HG02852 (cell line): ENCODE measurements around the gene ADAD2.
A peak's percentile ranks its signal among the peaks of the same experiment; 100 is the strongest.

Experiments used
- ATAC-seq: cut with Tn5 transposase; IDR thresholded peaks from one replicate; pipeline ENCODE4 v1.9.1; 2021; ENCODE audit warnings: mild to moderate bottlenecking, moderate library complexity; ENCODE audit not compliant: unreplicated experiment

Gene ADAD2

DNA sequence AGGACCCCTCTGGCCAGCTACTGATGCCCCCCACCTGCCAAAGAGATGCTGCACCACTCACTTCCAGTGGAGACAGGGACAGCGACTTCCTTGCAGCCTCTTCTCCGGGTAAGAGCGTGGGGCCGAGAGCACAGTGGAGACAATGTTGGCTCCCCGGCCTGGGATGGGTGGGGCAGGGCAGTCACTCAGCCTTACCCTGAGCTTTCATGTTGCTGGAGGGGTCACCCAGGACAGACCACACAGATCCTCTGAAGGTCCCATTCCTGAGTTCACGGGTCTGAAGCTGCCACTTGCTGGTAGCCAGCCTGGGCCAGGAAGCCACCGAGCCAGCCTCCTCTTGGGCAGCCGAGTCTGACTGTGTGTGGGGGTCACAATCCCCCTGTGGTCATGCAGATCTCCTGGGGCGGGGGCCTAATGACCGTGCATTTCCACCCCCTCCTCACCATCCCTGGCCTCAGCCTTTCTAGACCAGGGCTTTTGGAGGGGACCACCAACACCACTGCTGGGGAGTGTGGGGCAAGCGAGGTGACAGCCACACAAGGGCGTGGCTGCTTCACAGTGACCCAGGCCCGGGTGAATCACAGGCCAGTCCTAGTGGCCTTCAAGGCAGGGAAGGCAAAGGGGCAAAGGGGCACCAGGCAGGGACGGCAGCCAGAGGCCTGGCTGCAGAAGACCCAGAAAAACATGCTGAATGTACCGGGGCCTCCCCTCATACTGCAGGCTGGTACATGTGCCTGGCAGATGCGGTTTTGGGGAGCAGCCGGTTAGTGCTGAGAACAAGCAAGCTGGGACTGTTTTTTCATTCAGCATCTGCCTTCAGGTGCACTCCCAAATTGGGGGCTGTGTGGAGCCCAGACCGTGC, 14.5 kb upstream of the ADAD2 start:
- no peak for ATAC-seq

DNA sequence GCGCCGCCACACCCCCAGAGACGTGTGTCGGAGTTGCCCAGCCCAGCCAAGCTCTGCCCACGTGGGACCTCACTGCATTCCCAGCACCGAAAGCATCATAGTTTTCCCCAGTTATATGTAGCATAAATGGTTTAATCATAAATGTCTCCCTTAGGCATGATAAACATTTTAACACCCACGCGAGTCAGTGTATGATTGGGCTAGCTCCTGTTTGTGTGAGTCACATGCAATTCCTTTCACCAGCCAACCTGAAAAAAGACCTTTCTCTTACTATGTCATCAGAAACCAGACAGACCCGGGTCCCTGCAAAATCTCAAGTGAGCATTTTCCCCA, 13.2 kb upstream of the ADAD2 start:
- no peak for ATAC-seq

DNA sequence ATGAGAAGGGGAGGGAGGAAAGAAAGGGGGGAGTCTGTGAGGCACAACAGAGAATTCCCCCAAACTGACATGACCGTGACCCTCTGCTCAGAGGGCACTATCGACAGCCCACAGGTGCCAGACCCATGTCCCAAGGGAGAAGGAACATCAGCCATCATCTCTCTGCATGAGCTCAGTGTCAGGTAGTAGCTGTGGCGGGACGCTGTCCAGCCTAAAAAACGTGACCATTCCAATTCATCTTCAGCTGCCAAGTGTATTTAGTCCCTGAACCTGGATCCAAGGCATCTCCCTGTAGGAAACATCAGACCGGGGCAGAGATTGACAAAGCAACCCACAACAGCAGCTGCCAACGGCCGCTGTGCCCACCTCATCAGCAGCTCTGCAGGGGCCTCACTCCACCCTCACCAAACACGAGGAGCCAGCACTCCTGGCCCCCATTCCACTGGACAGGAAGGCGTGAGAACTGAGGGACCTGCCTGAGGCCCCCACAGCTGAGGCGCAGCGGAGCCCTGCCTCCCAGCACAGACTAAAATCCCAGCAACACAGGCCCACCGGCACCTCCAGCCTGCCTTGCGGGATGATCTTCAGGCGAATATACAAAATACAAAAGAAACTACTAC, 12.7 kb upstream of the ADAD2 start:
- no peak for ATAC-seq

DNA sequence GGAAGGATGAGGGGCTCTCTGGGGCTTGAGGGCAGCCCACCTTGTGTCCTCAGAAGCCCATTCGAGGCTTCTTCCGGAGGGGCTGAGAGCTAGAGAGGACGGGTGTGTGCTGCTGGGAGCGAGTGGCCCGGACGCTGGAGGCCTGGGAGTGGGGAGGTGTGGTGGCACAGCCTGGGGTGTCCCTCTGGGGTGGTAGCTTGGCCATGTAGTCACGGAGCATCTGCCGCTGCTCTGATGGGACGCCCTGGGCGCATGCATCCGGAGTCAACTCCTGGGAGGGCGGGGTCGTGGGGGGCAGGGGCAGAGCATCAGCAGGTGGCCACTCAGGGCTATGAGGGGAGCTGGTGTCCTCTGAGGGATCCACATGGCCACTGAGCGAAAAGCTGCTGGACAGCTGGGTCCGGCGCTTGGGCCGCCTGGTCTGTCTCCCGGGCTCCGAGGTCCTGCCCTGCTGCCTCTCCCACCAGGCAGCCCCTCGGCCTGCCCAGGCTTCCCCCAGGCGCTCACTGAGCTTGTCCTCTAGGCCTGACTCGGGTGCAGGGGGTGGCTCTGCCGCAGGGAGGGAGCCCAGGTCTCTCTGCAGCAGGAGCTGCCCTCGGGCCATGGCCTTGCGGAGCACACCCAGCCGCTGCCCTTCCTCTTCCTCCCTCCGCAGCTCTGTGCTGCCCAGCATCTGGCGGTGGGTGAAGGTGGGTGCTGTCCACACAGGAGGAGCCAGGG, 11.9 kb upstream of the ADAD2 start:
- ATAC-seq = no peak

DNA sequence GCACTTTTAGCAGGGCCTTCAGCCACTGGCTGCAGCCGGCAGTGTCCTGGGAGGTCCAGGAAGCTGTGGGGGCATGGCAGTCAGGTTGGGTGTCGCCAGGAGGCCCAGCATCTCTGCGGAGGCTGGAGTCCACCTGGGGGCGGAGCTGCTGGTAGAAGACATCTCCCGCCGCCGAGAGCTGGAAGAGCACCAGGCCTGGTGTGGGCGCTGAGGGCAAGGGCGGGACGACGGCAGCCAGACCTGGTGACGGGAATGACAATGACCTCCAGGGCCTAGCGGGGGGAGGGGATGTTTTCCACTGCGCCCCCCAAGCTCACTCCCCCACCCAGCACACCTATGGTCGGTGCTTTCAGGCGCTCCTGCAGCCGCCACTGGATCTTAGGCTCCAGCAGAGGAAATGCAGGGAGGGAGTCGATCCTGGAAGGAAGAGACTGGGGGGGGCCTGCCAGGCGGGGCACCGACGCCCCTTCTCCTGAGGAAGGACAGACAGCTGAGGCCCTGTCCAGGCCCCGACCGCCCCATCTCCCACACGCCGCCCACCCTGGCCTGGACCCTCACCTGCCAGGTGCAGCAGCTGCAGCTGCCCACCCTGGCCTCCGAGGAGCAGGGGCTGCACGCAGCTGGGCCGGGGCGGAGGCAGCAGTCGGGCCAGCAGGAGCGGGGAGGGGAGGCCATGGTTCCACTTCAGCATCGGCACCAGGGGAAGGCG, 11.2 kb upstream of the ADAD2 start:
- ATAC-seq = no peak

DNA sequence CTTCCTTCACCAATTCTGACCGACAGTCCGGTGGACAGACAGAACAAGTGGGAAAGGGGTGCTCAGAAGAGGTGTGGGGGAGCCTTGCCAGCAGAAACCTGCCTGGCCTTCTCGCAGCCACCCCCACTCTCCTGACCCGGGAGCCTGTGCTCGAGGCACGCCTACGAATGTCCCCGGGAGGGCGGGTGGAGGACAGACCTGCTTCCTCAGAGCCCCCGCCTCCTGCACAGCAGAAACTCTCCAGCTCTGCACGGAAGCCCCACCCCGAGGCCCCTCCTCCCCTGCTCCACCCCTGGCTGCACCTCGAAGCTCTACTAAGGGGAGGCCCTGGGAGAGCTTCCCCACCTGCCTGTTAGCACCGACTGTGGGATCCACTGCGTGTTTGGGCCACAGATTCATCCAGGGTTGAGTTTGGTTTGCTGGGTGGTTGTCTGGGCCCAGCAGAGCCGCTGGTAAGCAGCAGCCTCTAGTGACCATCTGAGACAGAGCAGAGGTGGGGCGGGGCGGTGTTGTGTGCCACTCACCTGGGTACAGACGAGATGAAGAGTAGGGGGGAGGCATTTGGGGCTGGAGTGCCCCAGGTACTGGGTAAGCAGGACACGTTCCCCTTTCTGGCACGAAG, 10.3 kb upstream of the ADAD2 start:
- no peak for ATAC-seq

DNA sequence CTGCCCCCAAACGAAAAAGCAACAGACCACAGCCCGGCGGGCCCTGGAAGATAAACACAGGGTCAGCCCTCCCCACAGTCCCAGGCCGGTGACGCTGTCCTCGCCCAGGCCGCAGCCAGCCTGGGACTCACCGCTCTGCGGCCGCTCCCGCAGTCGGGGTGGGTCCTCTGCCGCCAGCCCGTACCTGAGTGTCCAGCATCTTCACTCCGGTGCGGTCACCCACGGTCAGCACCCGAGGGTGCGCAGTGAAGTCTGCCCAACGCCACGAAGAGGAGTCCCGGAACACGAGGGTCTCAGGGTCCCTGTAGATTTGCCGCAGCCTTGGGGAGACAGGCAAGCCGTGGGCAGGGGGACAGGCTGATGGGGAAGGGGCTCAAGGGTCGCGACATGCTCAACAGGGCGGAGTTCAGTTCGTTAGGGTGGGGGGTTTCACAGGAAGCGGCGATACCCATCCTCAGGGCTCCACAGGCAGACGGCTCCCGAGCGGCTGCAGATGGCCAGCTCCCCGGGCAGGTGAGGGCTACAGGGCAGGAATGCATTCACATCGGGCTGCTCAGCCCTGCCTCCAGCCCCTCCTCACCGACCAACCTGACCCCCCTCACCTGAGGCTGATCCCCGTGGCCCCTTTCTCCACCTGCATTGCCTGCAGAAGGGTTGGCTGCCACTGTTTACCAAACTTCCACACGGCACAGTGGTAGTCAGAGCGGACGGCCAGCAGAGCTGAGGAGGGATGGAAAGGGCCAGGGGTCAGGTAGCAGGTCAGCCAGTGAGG, 9.6 kb upstream of the ADAD2 start:
- ATAC-seq = no peak

DNA sequence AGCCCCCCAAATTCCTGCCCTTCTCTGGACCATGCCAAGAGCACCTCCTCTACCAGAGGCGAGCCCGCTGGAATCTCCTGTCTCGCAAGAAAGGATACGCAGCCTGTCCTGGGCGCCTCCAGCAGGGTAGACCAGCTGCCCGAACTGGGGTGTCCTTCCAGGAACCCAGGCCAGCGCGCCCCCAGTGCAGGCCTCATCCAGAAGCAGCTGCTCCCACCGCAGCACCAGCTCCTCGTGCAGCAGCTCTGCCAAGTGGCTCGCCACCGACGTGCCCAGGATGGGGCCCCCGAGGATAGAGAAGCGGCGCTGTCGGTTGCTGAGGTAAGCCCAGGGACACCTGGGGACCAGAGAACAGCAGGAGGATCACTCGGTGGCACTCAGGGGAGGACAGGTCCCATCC, 8.9 kb upstream of the ADAD2 start:
- ATAC-seq = no peak

DNA sequence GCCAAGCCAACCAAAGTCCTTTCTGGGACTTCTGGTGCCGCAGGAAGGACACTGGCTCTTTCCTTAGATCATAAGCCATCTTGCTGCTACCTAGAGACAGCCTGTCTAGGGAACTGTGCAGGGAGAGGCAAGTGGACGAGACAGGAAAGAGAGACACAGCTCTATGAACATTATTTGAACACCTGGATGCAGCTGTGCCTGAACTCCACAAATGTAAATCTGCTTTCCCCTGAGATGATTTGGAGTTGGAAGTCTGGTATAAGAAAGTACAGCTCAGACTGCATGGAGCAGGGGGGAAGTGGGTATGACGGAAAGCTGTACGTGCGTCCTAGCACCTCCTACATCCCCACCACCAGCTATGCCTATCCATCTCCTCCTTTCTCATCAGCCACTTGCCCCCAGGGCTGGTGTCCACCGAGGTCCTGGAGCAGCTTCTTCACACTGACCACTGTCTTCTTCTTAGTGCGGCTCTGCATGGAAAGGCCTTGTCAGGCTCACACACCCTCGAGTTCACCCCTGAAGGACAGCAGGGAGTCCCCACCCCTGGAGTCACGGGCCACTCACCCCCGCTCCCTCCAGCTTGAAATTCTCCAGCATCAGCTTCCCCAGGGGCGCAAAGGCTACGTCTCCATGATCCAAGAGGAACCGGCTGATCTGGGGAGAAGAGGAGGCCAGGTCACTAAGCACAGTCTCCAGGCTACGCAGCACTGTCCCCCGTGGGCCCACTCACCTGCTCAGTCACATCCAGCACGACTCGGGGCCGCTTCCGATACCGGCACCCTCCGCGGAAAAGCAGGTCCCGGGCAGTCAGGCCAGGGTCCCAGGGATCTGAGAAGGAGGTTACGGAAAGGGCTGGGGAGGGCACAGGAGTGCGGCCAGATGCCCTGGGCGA, 8.0 kb upstream of the ADAD2 start:
- ATAC-seq = no peak

DNA sequence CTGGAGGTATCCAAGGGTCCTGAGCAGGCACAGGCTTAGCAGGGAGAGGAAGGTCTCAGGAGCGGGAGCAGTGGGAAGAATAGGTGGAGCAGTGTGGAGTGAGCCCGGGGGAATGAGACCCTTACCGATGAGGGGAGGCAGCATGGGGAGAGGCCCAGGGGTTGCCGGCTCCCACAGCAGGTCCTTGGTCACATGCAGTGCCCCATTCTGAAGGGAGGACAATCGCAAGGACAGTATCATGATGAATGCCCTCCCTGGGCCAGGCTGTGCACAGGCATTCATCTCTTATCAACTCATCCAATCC, 7.4 kb upstream of the ADAD2 start:
- ATAC-seq = no peak

DNA sequence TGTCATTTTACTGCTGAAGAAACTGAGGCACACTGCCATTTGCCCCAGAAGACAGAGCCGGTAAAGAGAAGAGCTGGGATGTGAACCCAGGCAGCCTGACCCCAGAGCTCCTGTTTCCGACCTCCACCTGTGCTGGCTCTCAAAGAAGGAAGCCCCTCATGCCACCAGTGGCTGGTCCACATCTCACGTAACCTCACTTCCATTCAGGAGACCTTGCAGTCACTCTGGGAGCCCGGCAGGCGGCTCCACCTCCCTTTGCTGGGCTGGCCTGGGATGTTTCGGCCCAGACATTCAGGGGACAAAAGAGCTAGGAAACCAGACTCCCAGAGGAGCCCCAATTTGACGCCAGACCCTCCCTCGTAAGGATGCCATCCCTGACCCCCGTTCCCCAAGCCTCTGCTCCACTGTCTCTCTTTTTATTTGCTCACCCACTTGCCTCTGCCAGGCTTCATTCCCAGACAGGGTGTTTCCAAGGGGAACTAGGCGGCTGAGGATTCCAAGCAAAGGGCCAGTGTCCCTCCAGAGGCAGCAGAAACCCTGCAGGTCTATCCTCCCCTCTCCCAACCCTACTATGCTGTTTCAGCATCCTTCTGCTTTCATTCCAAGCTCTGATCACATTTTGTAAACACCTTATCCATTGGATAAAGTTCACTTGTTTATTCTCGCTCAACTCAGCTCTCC, 6.9 kb upstream of the ADAD2 start:
- ATAC-seq = no peak

DNA sequence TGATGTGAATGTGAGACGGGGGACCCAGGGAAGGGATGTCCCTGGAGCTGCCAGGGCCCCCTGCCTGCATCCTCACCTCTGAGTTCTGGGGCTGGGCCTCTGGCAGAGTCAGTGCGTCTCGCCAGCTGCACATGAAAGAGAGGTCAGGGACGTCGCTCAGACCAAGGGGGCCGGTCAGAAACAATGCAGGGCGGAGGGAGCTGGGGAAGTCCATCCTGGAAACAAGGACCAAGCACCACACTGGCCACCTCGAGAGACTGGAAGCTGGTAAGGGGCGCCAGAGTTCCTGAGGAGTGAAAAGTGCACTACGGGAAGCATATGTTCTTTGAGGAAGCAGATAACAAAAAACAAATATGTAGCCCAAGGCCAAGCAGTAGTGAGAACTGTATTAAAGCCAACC, 6.2 kb upstream of the ADAD2 start:
- no peak for ATAC-seq

DNA sequence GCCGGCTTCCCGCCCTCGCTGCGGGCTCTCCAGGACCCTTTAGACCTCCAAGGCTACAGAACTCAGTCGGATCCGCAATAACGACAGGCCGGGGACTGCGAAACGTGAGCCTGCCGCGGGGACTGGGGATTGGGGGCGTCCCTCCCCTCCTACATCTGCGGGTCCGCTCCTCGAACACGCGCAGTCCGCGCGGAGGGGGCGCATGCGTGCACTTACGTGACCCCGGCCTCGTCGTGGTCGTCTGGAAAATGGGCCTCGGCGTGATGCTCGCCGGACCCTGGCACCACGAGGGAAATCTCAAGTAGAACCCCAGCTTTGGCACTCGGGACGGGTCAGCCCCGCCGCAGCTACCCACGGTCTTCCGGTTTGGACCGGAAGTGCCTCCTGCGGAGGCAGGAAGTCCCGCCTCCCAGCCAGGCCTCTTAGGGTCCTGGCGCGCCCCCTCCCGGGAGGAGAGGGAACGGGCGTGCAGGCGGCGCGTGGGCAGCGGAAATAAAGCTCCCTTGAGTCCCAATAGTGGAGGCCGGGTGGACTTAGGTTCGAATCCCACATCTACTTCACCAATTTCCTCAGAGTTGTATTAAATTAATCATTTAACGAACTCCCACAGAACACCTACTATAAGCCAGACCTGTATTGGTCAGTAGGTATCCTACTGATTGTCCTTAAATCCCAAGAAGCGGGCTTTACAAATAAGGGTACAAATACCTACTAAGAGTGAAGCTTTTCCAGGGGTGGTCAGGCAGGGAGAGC, 4.1 kb upstream of the ADAD2 start, which contains the start of gene TAF1C:
TAF1C (minus strand) TSS at position 373 of the 753 bp plus-strand sequence. CDS start 2,069 bp downstream, outside the sequence.
- peak; percentile 97 for ATAC-seq

DNA sequence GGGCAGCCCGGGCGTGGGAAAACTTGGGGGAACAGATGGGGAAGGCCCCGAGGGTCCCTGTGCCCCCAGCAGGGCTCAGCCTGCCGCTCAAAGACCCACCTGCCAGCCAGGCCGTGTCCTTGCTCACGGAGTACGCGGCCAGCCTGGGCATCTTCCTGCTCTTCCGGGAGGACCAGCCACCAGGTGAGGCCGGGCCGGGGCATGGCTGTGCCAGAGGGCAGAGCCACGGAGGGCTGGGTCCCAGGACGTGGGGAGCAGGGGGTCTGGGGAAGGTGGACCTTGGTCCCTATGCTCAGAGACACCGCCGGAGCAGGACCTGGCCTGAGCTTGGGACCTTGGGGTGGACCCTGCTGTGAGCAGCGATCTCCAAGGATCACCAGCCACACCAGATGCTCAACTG, 509 bp downstream of the ADAD2 start:
- ATAC-seq = no peak

DNA sequence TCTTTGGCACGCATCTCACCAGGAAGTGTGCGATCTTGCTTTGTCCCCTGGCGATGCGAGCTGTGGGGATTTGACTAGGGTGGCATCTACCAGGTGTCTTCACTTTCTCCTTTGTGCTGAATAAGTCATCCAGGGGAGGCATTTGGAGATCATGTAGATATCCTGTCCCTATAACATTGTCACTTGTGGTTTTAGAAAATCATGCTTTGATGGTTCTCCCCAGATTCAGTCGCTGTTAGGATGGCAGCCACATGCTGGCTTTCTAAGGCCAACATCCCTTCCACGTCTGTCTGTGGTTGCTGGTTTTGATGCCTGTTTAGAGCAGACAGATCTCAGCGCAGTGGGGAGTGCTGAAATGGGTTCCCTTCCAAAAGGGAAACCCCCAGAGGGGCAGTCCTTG, 2.5 kb downstream of the ADAD2 start:
- no peak for ATAC-seq

DNA sequence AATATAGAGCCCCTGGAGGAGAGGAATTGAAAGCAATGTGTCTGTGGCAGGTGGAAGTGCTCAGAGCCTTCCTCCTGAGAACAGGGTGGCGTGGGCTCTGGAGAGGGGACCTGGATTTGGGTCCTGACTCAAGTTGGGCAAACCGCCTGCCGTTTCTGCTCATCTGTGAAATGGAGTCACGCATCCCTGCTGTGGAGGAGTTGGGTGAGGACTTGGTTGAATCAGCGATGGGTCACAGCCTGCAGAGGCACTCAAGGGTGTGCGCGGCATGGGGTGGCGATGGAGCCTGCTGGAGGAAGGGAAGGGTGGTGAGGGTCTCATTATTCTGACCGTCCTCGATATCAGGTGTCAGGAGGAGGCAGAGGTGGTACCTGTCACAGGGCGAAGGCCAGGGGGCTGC, 3.1 kb downstream of the ADAD2 start:
- no peak for ATAC-seq

DNA sequence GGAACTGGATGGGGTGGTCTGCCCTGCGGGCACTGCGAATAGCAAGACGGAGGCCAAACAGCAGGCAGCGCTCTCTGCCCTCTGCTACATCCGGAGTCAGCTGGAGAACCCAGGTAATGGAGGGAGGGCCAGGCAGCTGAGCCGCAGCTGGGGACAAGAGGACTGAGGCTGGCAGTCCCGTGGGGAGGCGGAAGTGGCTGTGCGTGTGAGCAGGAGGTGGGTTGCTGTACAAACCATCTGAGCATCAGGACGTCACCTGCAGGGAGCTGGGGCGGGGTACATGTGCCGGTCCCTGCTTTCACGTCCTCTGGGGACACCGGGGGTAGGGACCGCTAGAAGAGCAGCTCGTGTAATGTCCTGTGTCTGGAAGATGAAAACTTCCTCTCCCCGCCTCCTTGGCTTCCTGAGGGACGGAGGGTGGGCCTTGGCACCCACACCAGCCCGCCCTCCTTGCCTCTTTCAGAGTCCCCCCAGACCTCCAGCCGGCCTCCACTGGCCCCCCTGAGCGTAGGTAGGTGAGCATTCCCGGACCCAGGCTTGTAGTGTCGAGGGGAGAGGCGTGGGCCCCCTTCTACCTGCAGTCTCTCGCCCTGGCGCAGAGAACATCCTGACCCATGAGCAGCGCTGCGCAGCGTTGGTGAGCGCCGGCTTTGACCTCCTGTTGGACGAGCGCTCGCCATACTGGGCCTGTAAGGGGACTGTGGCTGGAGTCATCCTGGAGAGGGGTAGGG, 3.7 kb downstream of the ADAD2 start:
- ATAC-seq = no peak
